Measurements from ENCODE around the gene SPTB. TPM values are rescaled to one million over a fixed set of nuclear protein-coding genes. Genes with fewer than 3 reads are reported as not detected.
"Not testable (repeated sequence)": the region's sequence is repeated elsewhere in the genome, so short reads cannot be mapped to it uniquely, and the experiment has no call there.

The SPTB gene
- total and polyA plus RNA-seq, 10 donors = 0.06 to 20.9 (median 3.9) TPM

DNA sequence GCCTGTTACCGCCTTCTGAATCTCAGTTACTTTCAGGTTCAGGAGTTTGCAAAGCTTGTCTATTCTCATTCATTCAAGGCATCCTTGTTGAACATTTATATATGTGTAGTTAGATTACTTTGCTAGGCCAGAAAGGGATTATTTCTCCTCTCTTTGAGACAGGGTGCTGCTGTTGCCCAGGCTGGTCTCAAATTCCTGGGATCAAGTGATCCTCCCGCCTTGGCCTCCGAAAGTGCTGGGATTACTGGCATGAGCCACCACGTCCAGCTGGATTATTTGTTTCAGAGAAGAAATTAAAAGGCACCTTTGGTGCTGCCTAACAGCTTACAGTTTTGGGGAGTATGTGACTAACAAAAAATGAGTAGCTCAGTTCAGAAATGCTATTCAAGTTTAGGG is 35.3 kb upstream of the SPTB start:
- intact Hi-C loops (cut with DNase I; ENCODE audit: low total_unique reads) = no loop called here
- Histone ChIP-seq H3K27me3 (replicated peaks in 1 of 7) (no peaks in the 10 kb centered on the region), H3K27ac (peak overlapping the region; percentile 96 to 99 (median 98)), H3K36me3 (peaks cover 0 to 12% (median 0%) of the 10 kb centered on the region in 6 donors), H3K9me3 (no peaks in the 10 kb centered on the region), H3K4me3 (peak overlapping the region; percentile 68 to 89 (median 84)), H3K4me1 (peaks cover 22 to 60% (median 50%) of the 10 kb centered on the region in 6 donors)
- WGBS, 5 donors = 31 to 47% (median 43%) methylated on average over 4 of the region's 4 CpGs
- TF ChIP-seq POLR2AphosphoS5 (IDR thresholded peaks at IDR 0.05) (no peak), POLR2A (IDR thresholded peaks at IDR 0.05) (no peak)
- TF ChIP-seq, protein P1, sequence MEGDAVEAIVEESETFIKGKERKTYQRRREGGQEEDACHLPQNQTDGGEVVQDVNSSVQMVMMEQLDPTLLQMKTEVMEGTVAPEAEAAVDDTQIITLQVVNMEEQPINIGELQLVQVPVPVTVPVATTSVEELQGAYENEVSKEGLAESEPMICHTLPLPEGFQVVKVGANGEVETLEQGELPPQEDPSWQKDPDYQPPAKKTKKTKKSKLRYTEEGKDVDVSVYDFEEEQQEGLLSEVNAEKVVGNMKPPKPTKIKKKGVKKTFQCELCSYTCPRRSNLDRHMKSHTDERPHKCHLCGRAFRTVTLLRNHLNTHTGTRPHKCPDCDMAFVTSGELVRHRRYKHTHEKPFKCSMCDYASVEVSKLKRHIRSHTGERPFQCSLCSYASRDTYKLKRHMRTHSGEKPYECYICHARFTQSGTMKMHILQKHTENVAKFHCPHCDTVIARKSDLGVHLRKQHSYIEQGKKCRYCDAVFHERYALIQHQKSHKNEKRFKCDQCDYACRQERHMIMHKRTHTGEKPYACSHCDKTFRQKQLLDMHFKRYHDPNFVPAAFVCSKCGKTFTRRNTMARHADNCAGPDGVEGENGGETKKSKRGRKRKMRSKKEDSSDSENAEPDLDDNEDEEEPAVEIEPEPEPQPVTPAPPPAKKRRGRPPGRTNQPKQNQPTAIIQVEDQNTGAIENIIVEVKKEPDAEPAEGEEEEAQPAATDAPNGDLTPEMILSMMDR (IDR thresholded peaks at IDR 0.05 in 8 of 11, conservative IDR thresholded peaks at IDR 0.05 in 3 of 11) = no peak
- DNase-seq = no peak

DNA sequence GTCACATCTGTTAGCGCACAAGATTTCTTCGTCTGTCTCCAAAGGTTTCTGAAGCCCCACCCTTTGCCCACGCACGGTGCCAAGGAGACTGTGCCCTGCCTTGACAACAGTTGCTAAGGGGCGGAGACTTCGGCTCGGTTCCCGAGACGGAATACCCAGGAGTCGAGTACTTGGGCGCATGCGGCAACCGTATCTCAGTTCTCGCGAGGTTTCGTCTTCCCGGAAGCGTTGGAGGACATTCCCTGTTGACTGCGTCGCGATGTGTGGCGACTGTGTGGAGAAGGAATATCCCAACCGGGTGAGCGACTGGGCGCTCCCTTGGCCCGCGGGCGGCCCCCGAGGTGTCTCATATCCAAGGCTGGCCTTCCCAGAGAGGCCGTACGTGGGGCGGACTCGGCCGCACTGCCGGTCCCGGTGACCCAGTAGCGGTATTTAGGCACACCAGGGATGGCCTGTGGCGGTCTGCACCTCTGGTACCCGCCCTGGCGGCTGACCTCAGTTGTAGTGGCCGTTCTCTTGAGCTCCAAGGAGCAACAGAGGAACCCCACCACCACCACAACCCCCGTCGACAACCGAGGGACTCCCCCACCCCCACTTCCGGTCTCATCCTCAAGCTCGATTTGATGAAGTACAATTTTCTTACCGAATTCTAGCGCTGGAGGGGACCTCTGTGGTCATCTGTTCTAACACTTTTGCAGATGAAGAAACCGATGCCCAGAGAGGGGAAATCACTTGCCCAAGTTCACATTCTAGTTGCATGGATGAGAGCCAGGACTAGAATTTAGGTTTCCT is 34.7 kb upstream of the SPTB start, which contains the start of gene CHURC1:
TSS of gene CHURC1 (plus strand) at position 219 of the 792 bp plus-strand sequence. CDS start at position 260, 41 bp downstream.
- Histone ChIP-seq H3K27ac (peak within 1 kb of the TSS; percentile 96 to 99 (median 98)), H3K36me3 (peaks cover 0 to 9% (median 0%) of the 10 kb centered on the region in 6 donors), H3K27me3 (replicated peaks in 1 of 7) (no peaks in the 10 kb centered on the region), H3K9me3 (no peaks in the 10 kb centered on the region), H3K4me1 (peaks cover 21 to 55% (median 45%) of the 10 kb centered on the region in 6 donors), H3K4me3 (peak within 1 kb of the TSS; percentile 68 to 89 (median 84))
- WGBS, 5 donors = 0 to 1% (median 0%) methylated on average over 26 to 49 of the region's 49 CpGs
- intact Hi-C loops (cut with DNase I; ENCODE audit: low total_unique reads) = no loop called here
- TF ChIP-seq POLR2AphosphoS5 (IDR thresholded peaks at IDR 0.05) (peak; percentile 95 to 99 (median 95)), POLR2A (IDR thresholded peaks at IDR 0.05) (peak in 1 of 3 donors; percentile 81)
- TF ChIP-seq, protein P1 (IDR thresholded peaks at IDR 0.05 in 8 of 11, conservative IDR thresholded peaks at IDR 0.05 in 3 of 11) = peak in 1 of 11 experiments; percentile 25
- DNase-seq = peak; percentile 98

DNA sequence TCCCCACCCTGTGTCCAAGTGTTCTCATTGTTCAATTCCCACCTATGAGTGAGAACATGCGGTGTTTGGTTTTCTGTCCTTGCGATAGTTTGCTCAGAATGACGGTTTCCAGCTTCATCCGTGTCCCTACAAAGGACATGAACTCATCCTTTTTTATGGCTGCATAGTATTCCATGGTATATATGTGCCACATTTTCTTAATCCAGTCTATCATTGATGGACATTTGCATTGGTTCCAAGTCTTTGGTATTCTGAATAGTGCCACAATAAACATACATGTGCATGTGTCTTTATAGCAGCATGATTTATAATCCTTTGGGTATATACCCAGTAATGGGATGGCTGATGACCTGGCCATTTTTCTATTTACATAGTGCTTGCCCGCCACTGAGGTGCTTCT is 33.8 kb upstream of the SPTB start:
- H3K27me3 ChIP-seq (replicated peaks in 1 of 7); intact Hi-C loops (cut with DNase I; ENCODE audit: low total_unique reads); H3K9me3 ChIP-seq; H3K36me3 ChIP-seq; DNase-seq: not testable (repeated sequence)
- 42 to 75% (median 67%) methylated on average over 1 to 5 of the region's 5 CpGs for WGBS, 5 donors
- Histone ChIP-seq H3K4me1 (peaks cover 18 to 45% (median 36%) of the 10 kb centered on the region in 6 donors), H3K27ac (peak overlapping the region in 4 of 8 donors; percentile 96 to 99 (median 98)), H3K4me3 (peak overlapping the region in 4 of 8 donors; percentile 75 to 86 (median 84))

DNA sequence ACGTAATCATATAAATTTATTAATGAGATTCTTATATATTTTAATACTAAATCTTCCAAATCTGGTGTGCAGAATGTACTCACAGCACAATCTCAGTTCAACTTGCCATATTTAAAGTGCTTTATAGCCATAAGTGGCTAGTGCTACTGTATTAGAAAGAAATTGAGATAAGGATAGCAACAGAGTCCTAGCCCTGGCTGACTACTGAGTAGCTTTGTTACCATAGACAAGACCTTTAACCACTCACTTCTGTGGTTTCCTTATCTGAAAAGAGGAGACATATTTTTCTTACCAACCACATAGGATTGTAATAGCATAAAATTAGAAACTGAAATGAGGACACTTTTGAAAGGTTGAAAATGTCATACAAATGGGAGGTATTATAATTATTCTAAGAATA is 32.6 kb upstream of the SPTB start:
- H3K4me1 ChIP-seq = peaks cover 18 to 33% (median 25%) of the 10 kb centered on the region in 6 donors
- H3K27ac ChIP-seq = no peak overlapping the region
- intact Hi-C loops (cut with DNase I; ENCODE audit: low total_unique reads) = no loop called here
- no peak overlapping the region for H3K4me3 ChIP-seq
- TF ChIP-seq POLR2A (IDR thresholded peaks at IDR 0.05) (no peak), POLR2AphosphoS5 (IDR thresholded peaks at IDR 0.05) (no peak)
- TF ChIP-seq, protein P1 (IDR thresholded peaks at IDR 0.05 in 8 of 11, conservative IDR thresholded peaks at IDR 0.05 in 3 of 11) = no peak
- no peak for DNase-seq
- H3K27me3 ChIP-seq (replicated peaks in 1 of 7) = no peaks in the 10 kb centered on the region
- no peaks in the 10 kb centered on the region for H3K9me3 ChIP-seq
- 0 to 91% (median 46%) methylated on average over 1 of the region's 1 CpG for WGBS, 5 donors
- peaks cover 0 to 6% (median 0%) of the 10 kb centered on the region in 6 donors for H3K36me3 ChIP-seq
